Smooth muscle cell (in vitro differentiated cells): ENCODE results near the gene ARHGEF18. TPM values are rescaled to one million over a fixed set of nuclear protein-coding genes. Genes with fewer than 3 reads are reported as not detected.
"Not testable (repeated sequence)": the region's sequence is repeated elsewhere in the genome, so short reads cannot be mapped to it uniquely, and the experiment has no call there.

ENCODE experiments used
- DNase-seq: peaks from one replicate; lab custom pipeline; 2025; ENCODE audit not compliant: unreplicated experiment; lab: John Stamatoyannopoulos, UW
- H2AFZ ChIP-seq: fragments of 200-600 bp; sonication (generic); 2 replicates; pipeline ENCODE4 v1.6.0; 2016; ENCODE audit warnings: antibody characterized with exemption, low read depth, mild to moderate bottlenecking
- H3F3A ChIP-seq: fragments of 200-600 bp; sonication (generic); 2 replicates; pipeline ENCODE4 v1.6.0; 2017; ENCODE audit warnings: antibody characterized with exemption, low read depth
- H3K27ac ChIP-seq: fragments of 200-600 bp; sonication (generic); 2 replicates; pipeline ENCODE4 v1.5.1; 2016; ENCODE audit warnings: low read depth, mild to moderate bottlenecking
- H3K27me3 ChIP-seq: fragments of 200-600 bp; sonication (generic); 2 replicates; pipeline ENCODE4 v1.6.1; 2016; ENCODE audit warnings: low read depth, mild to moderate bottlenecking
- H3K36me3 ChIP-seq: fragments of 200-600 bp; sonication (generic); 2 replicates; pipeline ENCODE4 v1.5.1; 2016; ENCODE audit warnings: low read depth
- H3K4me1 ChIP-seq: fragments of 200-600 bp; sonication (generic); 2 replicates; pipeline ENCODE4 v1.5.1; 2016; ENCODE audit warnings: low read depth
- H3K4me2 ChIP-seq: fragments of 200-600 bp; sonication (generic); 2 replicates; pipeline ENCODE4 v1.6.0; 2016; ENCODE audit warnings: mild to moderate bottlenecking
- H3K4me3 ChIP-seq: fragments of 200-600 bp; sonication (generic); 2 replicates; pipeline ENCODE4 v1.5.1; 2016; ENCODE audit warnings: mild to moderate bottlenecking
- H3K79me2 ChIP-seq: fragments of 200-600 bp; sonication (generic); 2 replicates; pipeline ENCODE4 v1.6.0; 2016; ENCODE audit warnings: low read depth, mild to moderate bottlenecking
- H3K9ac ChIP-seq: fragments of 200-600 bp; sonication (generic); 2 replicates; pipeline ENCODE4 v1.6.0; 2016; ENCODE audit warnings: low read depth
- H3K9me3 ChIP-seq: fragments of 200-600 bp; sonication (generic); replicated peaks from 2 replicates; pipeline ENCODE4 v1.5.1; 2016; ENCODE audit warnings: low read depth
- H4K20me1 ChIP-seq: fragments of 200-600 bp; sonication (generic); 2 replicates; pipeline ENCODE4 v1.6.0; 2016; ENCODE audit warnings: low read depth
- CTCF ChIP-seq: fragments of 200-600 bp; sonication (generic); IDR thresholded peaks from 2 replicates; pipeline ENCODE4 v1.5.1; 2017; ENCODE audit warnings: borderline replicate concordance, mild to moderate bottlenecking, antibody characterized with exemption; ENCODE audit not compliant: insufficient read depth, poor library complexity, severe bottlenecking
- WGBS: methylation state at CpG from one replicate; pipeline ENCODE4 v1.1.7; 2016; ENCODE audit warnings: low lambda C conversion rate; 5-methylcytosine and 5-hydroxymethylcytosine counted together
- polyA plus RNA-seq: library from polyadenylated mRNA; unstranded; fragments of >200 nt; fragmentation: Nextera tagmentation; extraction: Ambion mirVana; gene quantifications from 2 replicates; pipeline ENCODE4 v1.2.1, GENCODE V29; 2016
- total RNA-seq: library from RNA; depleted of rRNA; stranded (reverse); fragments of >200 nt; gene quantifications from 2 replicates; pipeline ENCODE4 v1.2.3, GENCODE V29; 2014

ARHGEF18 gene
- total and polyA plus RNA-seq, 2 experiments from 2014 or later = 18.8 to 24.0 TPM

DNA sequence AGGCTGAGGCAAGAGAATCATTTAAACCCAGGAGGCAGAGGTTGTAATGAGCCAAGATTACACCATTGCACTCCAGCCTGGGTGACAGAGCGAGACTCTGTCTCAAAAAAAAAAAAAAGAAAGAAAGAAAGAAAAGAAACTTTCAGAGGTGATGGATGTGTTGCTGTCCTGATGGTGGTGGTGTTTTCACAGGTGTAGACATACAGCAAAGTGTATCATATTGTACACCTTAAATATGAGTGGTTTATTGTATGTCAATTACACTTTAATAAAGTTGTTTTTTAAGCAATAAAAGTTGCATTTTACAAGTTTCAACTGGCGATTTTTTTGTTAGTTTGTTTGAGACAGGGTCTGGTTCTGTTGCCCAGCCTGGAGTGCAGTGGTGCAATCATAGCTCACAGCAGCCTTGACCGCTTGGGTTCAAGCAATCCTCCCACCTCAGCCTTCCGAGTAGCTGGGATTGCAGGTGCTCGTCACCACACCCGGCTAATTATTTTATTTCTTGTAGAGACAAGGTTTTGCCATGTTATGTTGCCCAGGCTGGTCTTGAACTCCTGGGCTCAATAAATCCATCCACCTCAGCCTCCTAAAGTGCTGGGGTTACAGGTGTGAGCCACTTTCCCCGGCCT lies 41.0 kb upstream of the ARHGEF18 start:
- Histone ChIP-seq H3K4me2 (no peak overlapping the region), H3K4me3 (no peak overlapping the region), H3K27ac (no peak overlapping the region), H3K27me3 (no peaks in the 10 kb centered on the region), H3K9me3 (no peaks in the 10 kb centered on the region), H3K79me2 (no peaks in the 10 kb centered on the region), H3F3A (no peaks in the 10 kb centered on the region), H2AFZ (no peak overlapping the region), H3K4me1 (no peaks in the 10 kb centered on the region), H3K9ac (no peak overlapping the region), H4K20me1 (no peaks in the 10 kb centered on the region), H3K36me3 (no peaks in the 10 kb centered on the region)
- no peak for TF ChIP-seq CTCF
- no peak for DNase-seq
- 84% methylated on average over 7 of the region's 7 CpGs for WGBS

GRCh38 chr19:7308327-7308726 lies 40.4 kb upstream of the ARHGEF18 start:
- not testable (repeated sequence) for H3K36me3 ChIP-seq, H3K9me3 ChIP-seq, H2AFZ ChIP-seq, H3F3A ChIP-seq, DNase-seq, H3K9ac ChIP-seq, H3K79me2 ChIP-seq, H3K27ac ChIP-seq, H3K4me3 ChIP-seq, H3K4me2 ChIP-seq, H3K27me3 ChIP-seq, H3K4me1 ChIP-seq, H4K20me1 ChIP-seq
- WGBS = 90% methylated on average over 9 of the region's 9 CpGs

- Histone ChIP-seq H3K4me2 (no peak overlapping the region), H2AFZ (no peak overlapping the region), H3K9ac (no peak overlapping the region), H3K9me3 (no peaks in the 10 kb centered on the region), H3F3A (no peaks in the 10 kb centered on the region), H4K20me1 (no peaks in the 10 kb centered on the region), H3K79me2 (no peaks in the 10 kb centered on the region), H3K27ac (no peak overlapping the region), H3K4me3 (no peak overlapping the region), H3K27me3 (no peaks in the 10 kb centered on the region), H3K4me1 (no peaks in the 10 kb centered on the region), H3K36me3 (no peaks in the 10 kb centered on the region)
- 95% methylated on average over 12 of the region's 12 CpGs for whole genome bisulfite sequencing
- no peak for DNase-seq
- no peak for TF ChIP-seq CTCF
Observed at GRCh38 chr19:7311911-7312310, 36.8 kb upstream of the ARHGEF18 start.

DNA sequence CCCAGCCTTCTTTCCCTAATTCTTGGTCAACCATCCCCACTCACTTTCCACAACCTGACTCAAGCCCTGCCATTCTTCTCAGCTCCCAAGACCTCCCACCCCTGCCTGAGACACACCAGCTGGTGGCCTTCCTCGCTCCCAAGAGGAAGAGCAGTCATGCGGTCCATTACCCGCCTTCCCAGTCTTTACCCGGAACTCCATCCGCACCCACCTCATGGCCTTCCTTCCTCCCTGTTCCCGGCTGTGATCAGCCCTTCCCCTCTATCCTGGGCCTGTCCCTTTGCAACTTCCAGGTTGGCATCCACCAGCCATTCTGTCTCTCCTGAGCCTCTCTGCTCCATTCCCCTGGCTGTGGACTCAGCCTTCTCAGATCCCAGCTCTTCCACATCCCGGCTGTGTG lies 35.9 kb upstream of the ARHGEF18 start:
- no peaks in the 10 kb centered on the region for H3K4me1 ChIP-seq
- H3K9me3 ChIP-seq = no peaks in the 10 kb centered on the region
- no peak overlapping the region for H3K27ac ChIP-seq
- H3K27me3 ChIP-seq = no peaks in the 10 kb centered on the region
- no peak overlapping the region for H3K4me2 ChIP-seq
- no peaks in the 10 kb centered on the region for H4K20me1 ChIP-seq
- H3K9ac ChIP-seq = no peak overlapping the region
- H3K4me3 ChIP-seq = no peak overlapping the region
- 95% methylated on average over 7 of the region's 7 CpGs for WGBS
- DNase-seq = no peak
- no peaks in the 10 kb centered on the region for H3K36me3 ChIP-seq
- H3K79me2 ChIP-seq = no peaks in the 10 kb centered on the region
- no peak overlapping the region for H2AFZ ChIP-seq
- TF ChIP-seq CTCF = no peak
- H3F3A ChIP-seq = no peaks in the 10 kb centered on the region
